ENCODE measurements around the gene ATP6V1B1.

GRCh38 chr2:70954886-70955285, 19.2 kb downstream of the ATP6V1B1 start:
- TF ChIP-seq CTCF (IDR thresholded peaks at IDR 0.05) (no peak), POLR2A (IDR thresholded peaks at IDR 0.05) (no peak)
